HG02571 (cell line): ENCODE data around the gene EMP2.
"Not testable (repeated sequence)": the region's sequence is repeated elsewhere in the genome, so short reads cannot be mapped to it uniquely, and the experiment has no call there.

Experiments
- ATAC-seq: cut with Tn5 transposase; IDR thresholded peaks from one replicate; pipeline ENCODE4 v1.9.1; 2021; ENCODE audit warnings: mild to moderate bottlenecking, moderate library complexity; ENCODE audit not compliant: unreplicated experiment

EMP2 gene

DNA sequence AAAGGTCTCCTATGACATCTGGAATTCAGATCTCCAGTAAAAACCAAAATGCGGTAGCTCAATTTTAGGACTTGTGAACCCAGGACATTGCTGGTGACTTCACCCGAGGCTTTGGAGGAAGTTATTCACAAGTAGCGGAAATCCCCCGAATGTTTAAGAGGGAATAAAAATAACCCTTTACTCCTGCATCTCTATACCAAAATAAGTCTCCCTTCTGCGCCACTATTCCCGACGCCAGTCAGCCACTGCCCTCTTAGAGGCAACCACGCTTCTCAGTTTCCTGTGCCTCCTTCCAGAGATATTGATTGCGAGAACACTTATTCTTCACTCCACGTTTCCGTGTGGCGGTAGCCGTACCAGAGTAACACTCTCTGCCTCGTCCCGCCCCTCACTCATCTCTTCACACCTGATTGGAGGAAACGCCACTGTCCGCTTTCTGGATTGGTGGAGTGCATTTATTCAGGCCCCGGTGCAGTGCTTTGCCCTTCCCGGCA, 27.4 kb downstream of the EMP2 start:
- ATAC-seq = peak; percentile 92

DNA sequence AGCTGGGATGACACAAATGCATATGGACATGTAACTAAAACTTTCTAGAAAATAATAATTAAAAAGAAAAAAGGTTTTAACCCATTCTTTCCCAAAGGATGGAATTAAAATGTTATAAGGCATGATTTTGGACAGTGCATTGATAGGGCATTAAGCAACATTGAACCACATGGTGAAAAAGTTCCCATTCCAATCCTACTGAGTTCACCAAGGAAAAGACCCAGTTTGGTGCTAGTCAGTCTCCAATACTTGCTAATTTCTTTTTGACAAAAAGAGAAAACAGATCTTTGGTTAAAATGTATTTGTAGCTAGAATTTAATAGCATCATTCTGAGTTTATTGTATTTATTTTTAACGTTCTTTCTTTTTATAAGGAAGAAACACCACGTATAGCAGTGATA, 28.1 kb downstream of the EMP2 start:
- ATAC-seq = no peak

DNA sequence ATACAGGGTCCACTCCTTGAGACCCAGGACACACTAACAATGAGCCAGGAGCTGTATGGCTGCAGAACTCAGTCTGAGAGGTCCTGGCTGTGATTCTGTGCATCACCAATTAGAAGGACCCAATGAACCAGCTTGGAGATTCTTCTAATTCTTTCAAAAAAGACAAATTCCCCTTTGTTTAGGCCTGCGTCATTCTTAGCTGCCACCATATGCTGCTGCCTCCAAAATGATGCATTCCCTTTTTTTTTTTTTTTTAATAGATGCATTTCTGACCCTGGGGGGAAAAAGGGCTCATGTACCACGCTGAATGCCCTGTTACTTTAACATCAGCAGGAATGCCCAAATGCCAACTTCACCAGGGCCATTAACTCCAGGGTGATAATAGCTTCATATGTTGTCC, 28.5 kb downstream of the EMP2 start:
- no peak for ATAC-seq

DNA sequence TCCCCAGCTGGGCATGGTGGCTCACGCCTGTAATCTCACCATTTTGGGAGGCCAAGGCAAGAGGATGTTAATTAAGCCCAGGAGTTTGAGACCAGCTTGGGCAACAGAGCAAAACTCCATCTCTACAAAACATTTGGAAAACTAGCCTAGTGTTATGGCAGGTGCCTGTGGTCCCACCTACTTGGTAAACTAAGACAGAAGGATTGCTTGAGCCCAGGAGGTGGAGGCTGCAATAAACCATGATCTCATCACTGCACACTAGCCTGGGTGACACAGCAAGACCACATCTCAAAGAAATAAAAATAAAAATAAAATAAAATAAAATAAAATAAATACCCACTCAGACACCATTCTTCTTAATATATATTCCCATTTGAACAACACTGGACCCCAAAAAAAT, 32.0 kb downstream of the EMP2 start:
- ATAC-seq = no peak

DNA sequence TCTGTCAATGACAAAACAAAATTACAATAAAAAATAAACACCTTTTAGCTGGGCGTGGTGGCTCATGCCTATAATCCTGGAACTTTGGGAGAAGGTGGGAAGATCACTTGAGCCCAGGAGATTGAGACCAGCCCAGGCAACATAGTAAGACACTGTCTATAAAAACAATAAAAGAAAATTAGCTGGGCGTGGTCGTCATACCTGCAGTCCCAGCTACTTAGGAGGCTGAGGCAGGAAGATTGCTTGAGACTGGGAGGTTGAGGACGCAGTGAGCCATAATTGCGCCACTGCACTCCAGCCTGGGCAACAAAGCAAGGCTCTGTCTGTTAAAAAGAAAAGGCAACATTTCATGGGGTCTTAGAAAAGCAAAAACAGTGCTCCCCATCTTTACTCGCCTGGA, 32.7 kb downstream of the EMP2 start:
- no peak for ATAC-seq

DNA sequence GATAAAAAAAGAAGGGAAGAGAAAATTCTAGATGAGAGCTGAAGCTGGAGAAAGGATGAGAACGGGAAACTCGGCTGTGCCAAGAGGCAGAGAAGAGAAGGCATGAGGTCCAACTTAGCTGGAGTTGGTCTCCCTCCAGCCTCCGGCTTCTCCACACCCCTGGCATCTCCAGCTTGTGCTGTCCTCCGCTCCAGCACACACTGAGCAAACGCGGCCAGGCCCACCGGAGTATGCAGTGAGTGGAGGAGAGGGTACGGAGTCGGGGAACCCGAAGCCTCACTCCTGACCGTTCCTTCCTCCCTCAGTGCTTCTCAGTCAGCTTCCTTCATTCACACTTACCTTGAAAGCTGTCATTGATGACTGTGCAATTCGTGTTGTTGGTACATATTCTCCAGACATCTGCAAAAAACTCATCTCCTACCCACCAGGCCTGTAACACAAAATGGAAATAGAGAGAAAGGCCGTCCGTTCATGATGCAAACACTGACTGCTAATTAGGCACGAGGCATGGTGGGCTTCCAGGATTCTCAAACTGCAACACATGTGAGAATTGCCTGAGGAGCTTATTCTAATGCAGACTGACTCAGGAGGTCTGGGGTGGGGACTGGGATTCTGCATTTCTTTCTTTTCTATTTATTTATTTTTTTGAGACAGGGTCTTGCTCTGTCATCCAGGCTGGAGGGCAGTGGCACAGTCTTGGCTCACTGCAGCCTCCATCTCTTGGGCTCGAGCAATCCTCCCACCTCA, 37.0 kb downstream of the EMP2 start:
- ATAC-seq = no peak

DNA sequence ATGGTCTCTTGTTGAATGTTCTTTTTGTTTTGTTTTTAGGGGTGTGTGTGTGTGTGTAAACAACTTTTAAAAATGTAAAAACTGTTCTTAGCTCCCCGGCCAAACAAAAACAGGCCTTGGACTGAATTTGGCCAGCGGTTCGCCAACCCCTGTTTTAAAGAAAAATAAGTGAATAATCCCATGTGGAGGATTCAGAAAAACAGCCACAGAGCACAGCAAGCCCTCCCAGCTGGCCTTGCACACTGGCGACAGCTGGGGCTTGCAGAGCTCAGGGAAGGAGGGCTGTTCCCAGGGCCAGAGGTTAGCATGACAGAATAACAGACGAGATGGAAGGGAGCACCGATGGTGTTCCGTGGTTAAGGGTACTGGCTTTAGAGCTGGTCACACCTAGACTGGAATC, 39.0 kb downstream of the EMP2 start:
- ATAC-seq = no peak

DNA sequence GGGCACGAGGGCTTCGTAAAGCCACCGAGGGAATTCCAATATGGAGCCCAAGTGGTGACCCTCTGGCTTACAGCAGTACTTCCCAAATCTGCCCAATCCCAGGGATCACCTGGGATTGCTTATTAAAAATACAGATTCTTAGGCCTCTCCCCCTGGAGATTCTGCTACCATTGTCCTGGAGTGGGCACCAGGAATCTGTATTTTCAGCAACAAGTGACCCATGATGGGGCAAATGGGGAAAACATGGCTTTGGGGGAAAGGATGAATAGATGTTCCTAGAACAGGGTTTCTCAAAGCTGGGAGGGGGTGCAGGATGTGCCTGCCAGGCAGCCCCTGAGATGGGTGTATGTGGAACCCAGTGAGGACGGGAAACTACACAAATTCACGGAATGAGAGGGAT, 40.6 kb downstream of the EMP2 start:
- no peak for ATAC-seq

DNA sequence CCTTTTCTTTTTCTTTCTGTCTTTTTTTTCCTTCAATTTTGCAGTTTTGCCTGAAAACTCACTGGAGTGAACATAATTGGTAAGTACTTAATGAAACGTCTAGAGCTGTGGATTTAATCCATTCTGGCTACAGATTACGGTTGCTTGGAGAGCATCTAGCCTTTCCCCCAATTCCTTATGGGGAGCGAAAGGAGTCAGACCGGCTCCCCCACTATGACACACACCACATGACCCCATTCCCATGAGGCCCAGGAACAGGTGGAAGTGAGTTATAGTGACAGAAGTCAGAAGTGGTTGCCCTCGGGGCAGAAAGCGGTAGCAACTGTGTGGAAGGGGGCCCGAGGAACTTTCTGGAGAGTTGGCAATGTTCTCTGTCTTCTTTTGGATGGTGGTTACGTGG, 41.2 kb downstream of the EMP2 start:
- no peak for ATAC-seq

DNA sequence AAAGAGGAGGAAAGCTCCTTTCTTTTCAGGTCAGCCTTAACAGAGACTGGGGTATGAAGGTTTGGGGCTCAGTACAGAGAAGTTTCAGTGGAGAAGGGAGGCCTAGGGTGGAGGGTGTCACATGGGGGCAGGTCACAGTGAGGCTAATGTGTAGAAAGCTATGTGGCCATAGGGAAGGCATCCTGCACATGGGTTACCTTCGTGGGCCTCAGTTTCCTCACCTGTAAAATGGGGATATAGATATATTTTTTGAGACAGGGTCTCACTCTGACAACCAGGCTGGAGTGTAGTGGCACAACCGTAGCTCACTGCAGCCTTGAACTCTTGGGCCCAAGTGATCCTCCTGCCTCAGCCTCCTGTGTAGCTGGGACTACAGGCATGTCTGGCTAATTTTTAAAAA, 41.8 kb downstream of the EMP2 start:
- no peak for ATAC-seq

DNA sequence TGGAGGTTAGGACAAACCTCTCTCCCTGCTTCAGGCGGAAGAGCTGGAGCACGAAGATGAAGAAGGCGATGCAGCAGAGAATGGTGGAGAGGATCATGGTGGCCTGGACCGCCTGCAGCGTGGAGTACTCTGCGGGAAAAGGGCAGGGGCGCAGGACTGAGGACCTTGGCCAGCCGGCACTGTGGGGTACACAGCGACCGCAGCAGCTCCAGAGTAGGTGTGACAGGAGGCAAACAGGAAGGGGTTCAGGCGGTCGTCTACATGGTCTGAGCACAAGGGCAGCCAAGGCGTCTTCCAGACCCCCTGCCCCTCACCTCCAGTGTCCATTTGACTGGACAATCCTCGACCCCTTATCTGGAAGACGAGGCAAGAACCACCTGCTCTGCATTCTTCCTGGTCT, 42.5 kb downstream of the EMP2 start:
- no peak for ATAC-seq

DNA sequence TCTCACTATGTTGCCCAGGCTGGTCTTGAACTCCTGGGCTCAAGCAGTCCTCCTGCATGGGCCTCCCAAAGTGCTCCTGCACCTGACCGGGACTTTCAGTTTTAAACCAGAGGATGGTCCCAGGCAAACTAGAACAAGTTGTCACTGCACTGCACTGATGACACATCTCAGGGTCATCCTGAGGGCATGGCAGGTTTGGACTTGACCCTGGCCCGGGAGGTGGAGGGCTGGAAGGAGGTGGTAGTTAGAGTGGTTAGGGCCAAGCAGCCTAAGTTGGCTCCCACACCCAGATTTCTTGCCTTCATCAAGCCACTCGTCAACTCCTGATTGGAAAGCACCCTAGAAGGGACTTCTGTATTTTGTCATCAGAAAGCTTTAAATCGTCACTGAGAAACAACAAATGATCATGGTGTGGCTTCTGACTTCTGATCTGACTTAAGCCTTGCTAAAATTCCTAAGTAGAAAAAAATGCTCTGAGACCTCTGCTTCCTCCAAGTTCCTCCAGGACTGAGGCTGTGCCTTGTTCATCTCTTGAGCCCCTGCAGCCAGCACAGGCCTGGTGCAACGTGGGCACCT, 43.5 kb downstream of the EMP2 start:
- no peak for ATAC-seq

DNA sequence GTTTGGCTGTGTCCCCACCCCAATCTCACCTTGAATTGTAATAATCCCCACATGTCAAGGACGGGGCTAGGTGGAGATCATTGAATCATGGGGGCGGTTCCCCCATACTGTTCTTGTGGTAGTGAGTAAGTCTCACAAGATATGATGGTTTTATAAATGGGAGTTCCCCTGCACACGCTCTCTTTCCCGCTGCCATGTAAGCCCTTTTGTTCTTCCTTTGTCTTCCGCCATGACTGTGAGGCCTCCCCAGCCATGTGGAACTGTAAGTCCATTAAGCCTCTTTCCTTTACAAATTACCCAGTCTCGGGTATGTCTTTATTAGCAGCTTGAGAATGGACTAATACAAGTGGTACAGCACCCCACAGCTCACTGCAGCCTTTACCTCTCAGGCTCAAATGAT, 44.1 kb downstream of the EMP2 start:
- not testable (repeated sequence) for ATAC-seq

DNA sequence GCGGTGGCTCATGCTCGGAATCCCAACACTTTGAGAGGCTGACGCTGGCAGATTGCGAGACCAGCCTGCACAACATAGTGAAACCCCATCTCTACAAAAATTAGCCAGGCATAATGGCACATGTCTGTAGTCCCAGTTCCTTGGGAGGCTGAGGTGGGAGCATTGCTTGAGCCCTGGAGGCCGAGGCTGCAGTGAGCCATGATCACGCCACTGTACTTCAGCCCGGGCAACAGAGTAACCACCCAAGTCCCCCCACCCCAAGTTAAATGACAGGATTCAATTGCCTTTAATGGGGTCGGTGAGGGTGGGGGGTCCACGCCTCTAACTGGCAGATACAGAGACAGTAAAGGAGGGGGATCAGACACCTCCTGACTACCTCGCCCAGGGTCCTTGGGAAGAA, 44.9 kb downstream of the EMP2 start:
- no peak for ATAC-seq

DNA sequence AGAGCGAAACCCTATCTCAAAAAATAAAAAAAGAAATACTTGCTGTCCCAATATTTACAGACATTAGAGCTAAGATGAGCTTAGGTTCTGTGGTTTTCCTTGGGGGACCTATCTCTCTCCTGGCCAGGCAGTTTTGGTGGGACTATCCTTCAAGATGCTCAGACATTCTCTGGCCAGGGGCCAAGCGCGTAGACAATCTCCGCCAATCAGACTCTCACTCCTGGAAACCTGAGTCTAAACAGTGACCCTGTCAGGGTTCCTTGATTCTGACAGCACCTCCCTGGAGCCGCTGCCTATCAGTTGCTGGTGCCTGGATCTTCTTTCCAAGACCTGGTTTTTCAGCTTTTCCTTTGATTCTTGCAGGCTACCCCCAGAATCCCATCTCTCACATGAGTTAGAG, 45.6 kb downstream of the EMP2 start:
- ATAC-seq = no peak

DNA sequence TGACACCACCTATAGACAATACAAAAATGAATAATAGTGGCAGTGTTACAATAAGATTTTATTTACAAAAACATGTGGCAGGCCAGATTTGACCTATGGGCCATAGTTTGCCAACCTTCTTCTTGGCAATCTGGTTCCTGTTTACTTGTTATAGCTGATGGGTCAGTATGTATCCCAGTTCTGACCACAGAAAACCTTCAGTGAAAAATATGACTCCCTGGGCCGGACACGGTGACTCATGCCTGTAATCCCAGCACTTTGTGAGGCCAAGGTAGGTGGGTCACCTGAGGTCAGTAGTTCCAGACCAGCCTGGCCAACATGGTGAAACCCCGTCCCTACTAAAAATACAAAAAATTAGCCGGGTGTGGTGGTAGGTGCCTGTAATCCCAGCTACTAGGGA, 46.8 kb downstream of the EMP2 start:
- not testable (repeated sequence) for ATAC-seq

DNA sequence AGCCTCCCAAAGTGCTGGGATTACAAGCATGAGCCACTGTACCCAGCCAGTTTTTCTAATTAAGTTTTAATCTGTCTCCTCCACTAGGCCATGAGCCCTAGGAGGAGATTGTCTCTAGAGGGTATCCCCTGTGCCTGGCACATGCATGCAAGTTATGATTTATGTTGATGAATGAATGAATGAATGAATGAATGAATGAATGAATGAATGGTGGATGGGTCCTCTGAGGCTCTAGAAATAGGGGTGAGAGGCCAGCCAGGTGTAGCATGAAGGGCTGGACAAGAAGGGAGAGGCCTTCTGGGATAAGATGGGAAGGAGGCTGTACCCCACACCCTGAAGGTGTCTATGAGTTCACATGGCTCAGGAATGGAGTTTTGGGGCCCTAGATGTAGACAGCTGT, 48.8 kb downstream of the EMP2 start:
- no peak for ATAC-seq

DNA sequence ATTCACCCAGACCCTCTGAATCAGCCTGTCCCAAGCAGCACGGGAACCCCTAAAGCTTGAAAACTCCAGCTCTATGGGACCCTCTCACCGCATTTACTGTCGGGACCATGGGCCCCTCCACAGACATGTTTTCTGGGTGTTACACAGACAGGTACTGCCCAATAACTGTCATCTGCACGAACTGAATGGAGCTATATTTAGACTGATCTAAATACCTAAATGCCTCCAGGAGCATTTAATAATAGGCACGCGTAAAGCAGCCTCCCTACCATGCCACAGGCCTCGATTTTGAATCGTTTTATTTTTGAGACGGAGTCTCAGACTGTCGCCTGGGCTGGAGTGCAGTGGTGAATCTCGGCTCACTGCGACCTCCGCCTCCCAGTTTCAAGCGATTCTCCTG, 49.7 kb downstream of the EMP2 start:
- no peak for ATAC-seq

DNA sequence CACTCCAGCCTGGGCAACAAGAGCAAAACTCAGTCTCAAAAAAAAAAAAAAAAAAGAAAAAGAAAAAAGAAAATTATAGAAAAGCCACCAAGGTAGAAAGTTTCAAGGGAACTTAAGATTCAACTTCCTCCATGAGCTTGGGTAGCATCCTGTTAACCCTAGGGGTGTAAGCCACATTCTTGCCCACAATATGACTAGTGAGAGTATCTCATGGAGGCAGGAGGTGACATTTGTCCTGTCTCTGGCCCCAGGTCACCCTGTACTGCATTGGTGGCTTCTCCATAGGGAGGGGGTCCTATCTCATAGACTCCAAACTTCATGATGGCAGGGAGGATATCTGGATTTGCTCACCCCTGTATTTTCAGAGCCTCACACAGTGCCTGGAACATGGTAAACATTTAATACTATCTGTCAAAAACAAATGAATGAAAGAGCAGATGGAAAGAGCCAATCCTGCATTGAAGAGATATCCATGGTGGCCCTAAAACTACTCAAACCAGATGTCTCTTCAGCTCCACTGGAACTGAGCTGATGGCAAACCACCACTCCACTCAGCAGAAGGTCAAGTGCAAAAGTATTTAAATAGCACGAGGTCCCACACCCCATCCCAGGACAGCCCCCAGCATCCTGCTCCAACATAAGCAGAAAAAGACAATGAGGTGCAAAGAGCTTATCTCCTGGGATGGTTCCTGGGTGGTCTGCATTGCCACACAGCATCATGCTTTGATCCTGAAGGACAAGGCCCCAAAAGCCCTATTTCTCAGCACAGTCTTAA, 50.3 kb downstream of the EMP2 start:
- no peak for ATAC-seq

DNA sequence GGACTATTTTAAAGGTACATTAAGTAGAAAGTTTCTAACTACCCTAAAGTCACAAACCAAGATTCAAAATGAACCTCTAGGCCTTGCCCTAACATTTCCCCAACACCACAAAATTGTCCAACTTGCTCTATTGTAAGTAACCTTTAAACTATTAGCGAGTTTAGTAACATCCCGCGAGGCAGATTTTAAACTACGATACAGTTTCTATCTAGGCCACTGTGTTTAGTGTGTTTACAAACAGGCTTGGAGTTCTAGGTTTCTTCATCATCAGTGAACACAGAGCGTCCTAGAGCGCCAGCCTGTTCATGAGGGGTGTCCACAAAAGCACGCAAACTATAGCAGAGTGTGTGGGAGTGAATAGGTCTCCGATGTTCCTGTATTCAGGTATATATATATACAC, 51.8 kb downstream of the EMP2 start:
- no peak for ATAC-seq

DNA sequence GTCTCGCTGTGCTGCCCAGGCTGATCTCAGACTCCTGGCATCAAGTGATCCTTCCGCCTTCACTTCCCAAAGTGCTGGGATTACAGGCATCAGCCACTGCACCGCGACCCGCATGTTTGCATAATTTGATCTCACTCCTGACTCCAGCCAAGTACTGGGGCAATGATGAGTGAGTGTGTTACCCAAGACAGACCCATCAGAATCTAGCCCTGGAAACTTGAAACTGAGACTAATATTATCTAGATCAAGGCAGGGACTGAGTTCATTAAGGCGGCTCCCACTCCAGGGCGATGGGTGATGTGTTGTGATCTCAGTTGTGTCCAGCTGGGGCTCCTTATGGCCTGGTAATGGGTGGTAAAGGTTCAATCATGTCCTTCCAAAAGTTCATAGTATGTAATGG, 53.4 kb downstream of the EMP2 start:
- no peak for ATAC-seq

DNA sequence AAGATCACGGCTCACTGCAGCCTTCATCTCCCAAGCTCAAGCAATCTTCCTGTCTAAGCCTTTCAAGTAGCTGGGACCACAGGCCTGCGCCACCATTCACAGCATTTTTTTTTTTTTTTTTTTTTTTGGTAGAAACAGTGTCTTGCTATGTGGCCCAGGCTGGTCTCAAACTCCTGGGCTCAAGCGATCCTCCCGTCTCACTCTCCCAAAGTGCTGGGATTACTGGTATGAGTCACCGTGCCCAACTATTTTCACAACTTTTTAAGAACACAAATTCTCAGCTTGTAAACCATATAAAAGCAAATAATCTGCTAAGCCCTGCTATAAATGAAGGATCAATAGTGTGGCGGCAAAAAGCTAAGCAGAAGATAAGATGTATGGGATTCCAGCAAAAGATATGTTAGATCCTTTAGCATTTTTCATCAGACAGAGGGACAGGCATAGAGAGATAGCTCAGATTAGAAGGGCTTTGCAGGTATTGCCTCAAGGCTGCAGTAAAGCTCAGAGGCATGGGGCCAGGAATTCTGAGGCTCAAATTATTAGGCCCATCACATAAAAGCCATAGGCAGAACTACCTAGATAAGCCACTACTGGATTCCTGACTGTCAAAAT, 55.1 kb downstream of the EMP2 start:
- ATAC-seq = no peak
